Measurements from ENCODE around the gene PGM5.

The PGM5 gene

DNA sequence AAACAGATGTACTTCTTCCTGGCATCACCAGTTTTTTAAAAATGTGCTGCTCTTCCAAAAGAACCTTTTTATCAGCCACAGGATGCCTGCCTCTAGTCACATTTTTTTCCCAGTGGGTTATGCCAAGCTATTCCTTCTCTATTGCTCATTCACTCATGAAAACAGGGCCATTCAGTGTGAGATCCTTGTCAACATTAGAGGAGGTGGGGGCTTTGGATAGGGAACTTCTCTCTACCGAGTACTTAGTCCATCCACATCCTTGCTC is 181.1 kb downstream of the PGM5 start:
- H3K9ac ChIP-seq, result no peak overlapping the region
- H3K4me2 ChIP-seq, result no peak overlapping the region
- no peaks in the 10 kb centered on the region for H3K27me3 ChIP-seq (ENCODE audit: insufficient read depth, low read depth)

GRCh38 chr9:68538200-68538599 is 181.8 kb downstream of the PGM5 start:
- TF ChIP-seq CTCF (conservative IDR thresholded peaks at IDR 0.05; ENCODE audit: low read depth, low read length), result no peak
- no peak overlapping the region for H3K4me3 ChIP-seq (IDR thresholded peaks at IDR 0.05; ENCODE audit: insufficient read depth, low read depth, low read length)
- no peak overlapping the region for H2AFZ ChIP-seq (ENCODE audit: low read depth)
- no peak overlapping the region for H3K27ac ChIP-seq
- H3K27me3 ChIP-seq (ENCODE audit: insufficient read depth, low read depth), result no peaks in the 10 kb centered on the region
- no peak overlapping the region for H3K9ac ChIP-seq
- no peaks in the 10 kb centered on the region for H3K79me2 ChIP-seq (ENCODE audit: insufficient read depth, low read depth)
- H3K4me2 ChIP-seq, result no peak overlapping the region
- H3K36me3 ChIP-seq (ENCODE audit: insufficient read depth), result no peaks in the 10 kb centered on the region
- H4K20me1 ChIP-seq (ENCODE audit: insufficient read depth), result no peaks in the 10 kb centered on the region
- no peaks in the 10 kb centered on the region for H3K4me1 ChIP-seq (ENCODE audit: low read depth, poor library complexity, severe bottlenecking)

More for the DNA sequence above, 181.1 kb downstream of the PGM5 start:
- Histone ChIP-seq H3K36me3 (ENCODE audit: insufficient read depth) (no peaks in the 10 kb centered on the region), H3K4me1 (ENCODE audit: low read depth, poor library complexity, severe bottlenecking) (no peaks in the 10 kb centered on the region), H4K20me1 (ENCODE audit: insufficient read depth) (no peaks in the 10 kb centered on the region), H2AFZ (ENCODE audit: low read depth) (no peak overlapping the region), H3K4me3 (IDR thresholded peaks at IDR 0.05; ENCODE audit: insufficient read depth, low read depth, low read length) (no peak overlapping the region), H3K27ac (no peak overlapping the region), H3K79me2 (ENCODE audit: insufficient read depth, low read depth) (no peaks in the 10 kb centered on the region)
- no peak for TF ChIP-seq CTCF (conservative IDR thresholded peaks at IDR 0.05; ENCODE audit: low read depth, low read length)

GRCh38 chr9:68540712-68541535 is 184.5 kb downstream of the PGM5 start, which contains the start of gene TMEM252:
TMEM252 (minus strand) TSS chr9:68540883; CDS start chr9:68540814, 69 bp downstream.
- Histone ChIP-seq H3K27me3 (ENCODE audit: insufficient read depth, low read depth) (no peaks in the 10 kb centered on the region), H3K4me3 (IDR thresholded peaks at IDR 0.05; ENCODE audit: insufficient read depth, low read depth, low read length) (no peak within 1 kb of the TSS), H3K4me1 (ENCODE audit: low read depth, poor library complexity, severe bottlenecking) (no peaks in the 10 kb centered on the region), H3K79me2 (ENCODE audit: insufficient read depth, low read depth) (no peaks in the 10 kb centered on the region), H2AFZ (ENCODE audit: low read depth) (no peak within 1 kb of the TSS), H3K27ac (no peak within 1 kb of the TSS), H4K20me1 (ENCODE audit: insufficient read depth) (no peaks in the 10 kb centered on the region), H3K9ac (no peak within 1 kb of the TSS), H3K4me2 (no peak within 1 kb of the TSS), H3K36me3 (ENCODE audit: insufficient read depth) (no peaks in the 10 kb centered on the region)
- no peak for TF ChIP-seq CTCF (conservative IDR thresholded peaks at IDR 0.05; ENCODE audit: low read depth, low read length)

GRCh38 chr9:68541568-68541967 is 185.2 kb downstream of the PGM5 start:
- H4K20me1 ChIP-seq (ENCODE audit: insufficient read depth), result no peaks in the 10 kb centered on the region
- H3K36me3 ChIP-seq (ENCODE audit: insufficient read depth), result no peaks in the 10 kb centered on the region
- H3K79me2 ChIP-seq (ENCODE audit: insufficient read depth, low read depth), result no peaks in the 10 kb centered on the region
- H3K9ac ChIP-seq, result no peak overlapping the region
- H3K27me3 ChIP-seq (ENCODE audit: insufficient read depth, low read depth), result no peaks in the 10 kb centered on the region
- H3K4me2 ChIP-seq, result no peak overlapping the region
- no peak overlapping the region for H2AFZ ChIP-seq (ENCODE audit: low read depth)
- no peaks in the 10 kb centered on the region for H3K4me1 ChIP-seq (ENCODE audit: low read depth, poor library complexity, severe bottlenecking)
- no peak overlapping the region for H3K27ac ChIP-seq
- no peak for TF ChIP-seq CTCF (conservative IDR thresholded peaks at IDR 0.05; ENCODE audit: low read depth, low read length)
- H3K4me3 ChIP-seq (IDR thresholded peaks at IDR 0.05; ENCODE audit: insufficient read depth, low read depth, low read length), result no peak overlapping the region
